GM18909 (cell line): ENCODE results near the gene ANP32D.
"Not testable (repeated sequence)": the region's sequence is repeated elsewhere in the genome, so short reads cannot be mapped to it uniquely, and the experiment has no call there.

Experiments
- ATAC-seq: cut with Tn5 transposase; IDR thresholded peaks from one replicate; pipeline ENCODE4 v1.9.1; 2021; ENCODE audit warnings: mild to moderate bottlenecking; ENCODE audit not compliant: unreplicated experiment, poor library complexity

ANP32D gene

GRCh38 chr12:48472259-48472658 lies at the start of gene ANP32D:
Gene ANP32D (plus strand): TSS chr12:48472559. CDS start chr12:48472665, 106 bp downstream.
- ATAC-seq = no peak

GRCh38 chr12:48423171-48423570 lies 49.2 kb upstream of the ANP32D start:
- ATAC-seq = no peak

GRCh38 chr12:48424644-48425043 lies 47.7 kb upstream of the ANP32D start:
- no peak for ATAC-seq

GRCh38 chr12:48434016-48434415 lies 38.3 kb upstream of the ANP32D start:
- not testable (repeated sequence) for ATAC-seq

GRCh38 chr12:48441069-48441468 lies 31.3 kb upstream of the ANP32D start:
- no peak for ATAC-seq

- ATAC-seq = no peak
Observed at GRCh38 chr12:48442179-48442847, 30.0 kb upstream of the ANP32D start.

- ATAC-seq = no peak
Observed at GRCh38 chr12:48445538-48445937, 26.8 kb upstream of the ANP32D start.

- no peak for ATAC-seq
Observed at GRCh38 chr12:48446161-48446776, 26.1 kb upstream of the ANP32D start.

- no peak for ATAC-seq
Observed at GRCh38 chr12:48447755-48448154, 24.6 kb upstream of the ANP32D start.

- ATAC-seq = no peak
Observed at GRCh38 chr12:48451372-48451771, 21.0 kb upstream of the ANP32D start.

- ATAC-seq = not testable (repeated sequence)
Observed at GRCh38 chr12:48452961-48453360, 19.4 kb upstream of the ANP32D start.

GRCh38 chr12:48454667-48455066 lies 17.7 kb upstream of the ANP32D start:
- ATAC-seq = no peak

GRCh38 chr12:48455116-48455515 lies 17.2 kb upstream of the ANP32D start:
- no peak for ATAC-seq

GRCh38 chr12:48459259-48459658 lies 13.1 kb upstream of the ANP32D start:
- ATAC-seq = no peak

- not testable (repeated sequence) for ATAC-seq
Observed at GRCh38 chr12:48469027-48469426, 3.3 kb upstream of the ANP32D start.

- ATAC-seq = no peak
Observed at GRCh38 chr12:48473061-48473460, 702 bp downstream of the ANP32D start.

- ATAC-seq = not testable (repeated sequence)
Observed at GRCh38 chr12:48474497-48474896, 2.1 kb downstream of the ANP32D start.

GRCh38 chr12:48482198-48482597 lies 9.8 kb downstream of the ANP32D start, which contains the start of gene C12orf54:
Gene C12orf54 (plus strand): TSS chr12:48482498. CDS start chr12:48483297, 799 bp downstream.
- ATAC-seq = no peak

- no peak for ATAC-seq
Observed at GRCh38 chr12:48482930-48483329, 10.6 kb downstream of the ANP32D start.

GRCh38 chr12:48486261-48486660 lies 13.9 kb downstream of the ANP32D start:
- ATAC-seq = no peak

- ATAC-seq = no peak
Observed at GRCh38 chr12:48486679-48487078, 14.3 kb downstream of the ANP32D start.

- peak; percentile 96 for ATAC-seq
Observed at GRCh38 chr12:48489012-48489411, 16.7 kb downstream of the ANP32D start.
